ENCODE measurements around the gene FARP2.
"Not testable (repeated sequence)": the region's sequence is repeated elsewhere in the genome, so short reads cannot be mapped to it uniquely, and the experiment has no call there.

Gene FARP2

DNA sequence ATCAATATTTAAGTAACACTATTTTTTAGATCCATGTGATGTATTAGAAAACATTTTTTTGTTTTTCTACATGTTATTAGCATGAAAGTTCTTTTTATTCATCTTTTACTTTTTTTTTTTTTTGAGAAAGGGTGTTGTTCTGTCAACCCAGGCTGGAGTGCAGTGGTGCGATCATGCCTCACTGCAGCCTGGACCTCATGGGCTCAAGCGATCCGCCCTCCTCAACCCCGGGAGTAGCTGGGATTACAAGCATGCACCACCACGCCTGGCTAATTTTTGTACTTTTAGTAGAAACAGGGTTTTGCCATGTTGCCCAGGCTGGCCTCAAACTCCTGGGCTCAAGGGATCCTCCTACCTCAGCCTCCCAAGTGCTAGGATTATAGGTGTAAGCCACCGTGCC, 17.8 kb downstream of the FARP2 start:
- H3K4me3 ChIP-seq (ENCODE audit: control insufficient read depth in 1 of 7, extremely low read depth in 1 of 7, insufficient read depth in 4 of 7, low read depth in 2 of 7, low read length in 6 of 7); H3K27me3 ChIP-seq (replicated peaks in 2 of 5; ENCODE audit: control insufficient read depth in 4 of 5, insufficient read depth in 5 of 5, low read length in 4 of 5); CTCF ChIA-PET; H3K4me1 ChIP-seq (ENCODE audit: control extremely low read depth in 1 of 4, control insufficient read depth in 4 of 4, insufficient read depth in 4 of 4, low read length in 3 of 4); H3K9me3 ChIP-seq (ENCODE audit: control extremely low read depth in 1 of 5, control insufficient read depth in 4 of 5, insufficient read depth in 2 of 5, low read depth in 1 of 5, low read length in 4 of 5); H3K27ac ChIP-seq (ENCODE audit: insufficient read depth in 1 of 2, low read depth in 1 of 2, low read length in 2 of 2, poor library complexity in 1 of 2, severe bottlenecking in 2 of 2); DNase-seq; POLR2A ChIA-PET; H3K36me3 ChIP-seq (ENCODE audit: control insufficient read depth in 4 of 4, insufficient read depth in 4 of 4, low read length in 3 of 4): not testable (repeated sequence)
- 100% methylated on average over 5 of the region's 6 CpGs for WGBS (ENCODE audit: insufficient coverage)

DNA sequence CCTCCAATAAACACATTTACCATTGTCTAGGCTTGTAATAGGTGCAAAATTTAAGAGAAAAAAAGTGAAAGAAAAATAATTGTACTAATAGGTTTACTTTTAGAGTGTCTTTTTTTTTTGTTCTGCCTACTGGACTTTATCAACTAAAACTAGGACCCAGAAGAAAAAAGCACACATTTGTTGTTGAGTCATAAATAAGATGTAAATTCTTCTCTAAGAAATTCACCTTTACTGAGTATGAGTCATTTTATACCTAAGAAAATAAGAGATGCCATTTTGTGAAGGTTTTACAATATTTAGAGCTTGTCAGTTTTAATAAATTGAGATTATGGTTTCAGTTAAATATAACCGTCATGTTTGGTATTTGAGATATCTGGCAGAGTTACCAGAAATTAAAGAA, 19.2 kb downstream of the FARP2 start:
- ChIA-PET CTCF (interaction anchor here (0.7 to 0.9 kb wide), 2 partner anchors 17 to 87 kb away, joined by 3 read pairs; no protein-coding TSS in a partner anchor), POLR2A (no interaction called here)
- H3K4me1 ChIP-seq (ENCODE audit: control extremely low read depth in 1 of 4, control insufficient read depth in 4 of 4, insufficient read depth in 4 of 4, low read length in 3 of 4) = no peaks in the 10 kb centered on the region
- no peak overlapping the region for H3K4me3 ChIP-seq (ENCODE audit: control insufficient read depth in 1 of 7, extremely low read depth in 1 of 7, insufficient read depth in 4 of 7, low read depth in 2 of 7, low read length in 6 of 7)
- peaks cover 3 to 12% (median 4%) of the 10 kb centered on the region in 4 experiments for H3K36me3 ChIP-seq (ENCODE audit: control insufficient read depth in 4 of 4, insufficient read depth in 4 of 4, low read length in 3 of 4)
- H3K27me3 ChIP-seq (replicated peaks in 2 of 5; ENCODE audit: control insufficient read depth in 4 of 5, insufficient read depth in 5 of 5, low read length in 4 of 5) = no peaks in the 10 kb centered on the region
- DNase-seq = no peak
- no peaks in the 10 kb centered on the region for H3K9me3 ChIP-seq (ENCODE audit: control extremely low read depth in 1 of 5, control insufficient read depth in 4 of 5, insufficient read depth in 2 of 5, low read depth in 1 of 5, low read length in 4 of 5)
- WGBS (ENCODE audit: insufficient coverage) = no CpG with 5 or more reads among the region's 1 CpG
- no peak overlapping the region for H3K27ac ChIP-seq (ENCODE audit: insufficient read depth in 1 of 2, low read depth in 1 of 2, low read length in 2 of 2, poor library complexity in 1 of 2, severe bottlenecking in 2 of 2)

DNA sequence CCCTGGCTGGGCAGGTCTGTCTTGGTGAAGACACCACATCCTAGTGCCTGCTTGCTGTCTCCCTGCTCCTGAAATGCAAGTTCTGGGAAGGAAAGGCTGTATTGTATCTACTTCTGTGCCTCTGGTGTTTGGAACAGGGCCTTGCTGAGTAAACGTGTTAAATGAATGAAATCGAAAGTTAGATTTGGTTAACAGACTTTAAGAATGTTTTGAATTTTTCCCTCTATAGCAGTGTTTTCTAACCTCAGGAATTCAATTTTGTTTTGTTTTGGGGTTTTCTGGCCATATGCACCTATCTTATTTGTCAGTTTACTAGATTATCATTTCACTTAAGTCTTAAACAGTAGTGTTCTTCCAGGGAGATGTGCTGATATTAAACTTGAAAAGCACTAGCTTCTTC, 20.7 kb downstream of the FARP2 start:
- POLR2A ChIA-PET = no interaction called here
- Histone ChIP-seq H3K4me3 (ENCODE audit: control insufficient read depth in 1 of 7, extremely low read depth in 1 of 7, insufficient read depth in 4 of 7, low read depth in 2 of 7, low read length in 6 of 7) (no peak overlapping the region), H3K36me3 (ENCODE audit: control insufficient read depth in 4 of 4, insufficient read depth in 4 of 4, low read length in 3 of 4) (peaks cover 3 to 12% (median 4%) of the 10 kb centered on the region in 4 experiments), H3K27me3 (replicated peaks in 2 of 5; ENCODE audit: control insufficient read depth in 4 of 5, insufficient read depth in 5 of 5, low read length in 4 of 5) (no peaks in the 10 kb centered on the region), H3K27ac (ENCODE audit: insufficient read depth in 1 of 2, low read depth in 1 of 2, low read length in 2 of 2, poor library complexity in 1 of 2, severe bottlenecking in 2 of 2) (no peak overlapping the region), H3K9me3 (ENCODE audit: control extremely low read depth in 1 of 5, control insufficient read depth in 4 of 5, insufficient read depth in 2 of 5, low read depth in 1 of 5, low read length in 4 of 5) (no peaks in the 10 kb centered on the region), H3K4me1 (ENCODE audit: control extremely low read depth in 1 of 4, control insufficient read depth in 4 of 4, insufficient read depth in 4 of 4, low read length in 3 of 4) (peaks cover 0 to 5% (median 0%) of the 10 kb centered on the region in 4 experiments)
- no peak for DNase-seq
- 100% methylated on average over 2 of the region's 2 CpGs for WGBS (ENCODE audit: insufficient coverage)
- CTCF ChIA-PET = no interaction called here

DNA sequence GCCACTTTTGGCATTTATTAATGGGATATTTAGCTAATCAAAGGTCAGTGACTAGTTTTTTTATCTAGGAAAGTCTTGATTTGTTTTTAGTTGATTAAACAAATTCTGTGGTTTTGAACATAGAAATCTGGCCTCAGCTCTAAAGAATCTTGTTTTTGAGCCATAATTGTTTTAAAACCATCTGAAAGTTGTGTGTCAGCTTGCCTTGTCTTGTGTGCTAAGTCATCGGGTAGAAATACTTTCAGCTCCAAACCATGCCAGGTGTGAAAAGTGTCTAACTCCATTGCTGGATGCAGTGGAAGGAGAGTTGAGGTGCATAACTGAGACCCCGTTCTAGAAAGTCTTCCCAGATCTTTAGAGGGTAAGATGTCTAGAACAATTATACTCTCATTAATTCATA, 22.7 kb downstream of the FARP2 start:
- Histone ChIP-seq H3K9me3 (ENCODE audit: control extremely low read depth in 1 of 5, control insufficient read depth in 4 of 5, insufficient read depth in 2 of 5, low read depth in 1 of 5, low read length in 4 of 5) (no peaks in the 10 kb centered on the region), H3K27me3 (replicated peaks in 2 of 5; ENCODE audit: control insufficient read depth in 4 of 5, insufficient read depth in 5 of 5, low read length in 4 of 5) (no peaks in the 10 kb centered on the region), H3K36me3 (ENCODE audit: control insufficient read depth in 4 of 4, insufficient read depth in 4 of 4, low read length in 3 of 4) (peaks cover 3 to 21% (median 4%) of the 10 kb centered on the region in 4 experiments), H3K4me1 (ENCODE audit: control extremely low read depth in 1 of 4, control insufficient read depth in 4 of 4, insufficient read depth in 4 of 4, low read length in 3 of 4) (peaks cover 0 to 6% (median 0%) of the 10 kb centered on the region in 4 experiments), H3K27ac (ENCODE audit: insufficient read depth in 1 of 2, low read depth in 1 of 2, low read length in 2 of 2, poor library complexity in 1 of 2, severe bottlenecking in 2 of 2) (no peak overlapping the region), H3K4me3 (ENCODE audit: control insufficient read depth in 1 of 7, extremely low read depth in 1 of 7, insufficient read depth in 4 of 7, low read depth in 2 of 7, low read length in 6 of 7) (no peak overlapping the region)
- 80% methylated on average over 1 of the region's 2 CpGs for WGBS (ENCODE audit: insufficient coverage)
- CTCF ChIA-PET = no interaction called here
- POLR2A ChIA-PET = no interaction called here
- no peak for DNase-seq

DNA sequence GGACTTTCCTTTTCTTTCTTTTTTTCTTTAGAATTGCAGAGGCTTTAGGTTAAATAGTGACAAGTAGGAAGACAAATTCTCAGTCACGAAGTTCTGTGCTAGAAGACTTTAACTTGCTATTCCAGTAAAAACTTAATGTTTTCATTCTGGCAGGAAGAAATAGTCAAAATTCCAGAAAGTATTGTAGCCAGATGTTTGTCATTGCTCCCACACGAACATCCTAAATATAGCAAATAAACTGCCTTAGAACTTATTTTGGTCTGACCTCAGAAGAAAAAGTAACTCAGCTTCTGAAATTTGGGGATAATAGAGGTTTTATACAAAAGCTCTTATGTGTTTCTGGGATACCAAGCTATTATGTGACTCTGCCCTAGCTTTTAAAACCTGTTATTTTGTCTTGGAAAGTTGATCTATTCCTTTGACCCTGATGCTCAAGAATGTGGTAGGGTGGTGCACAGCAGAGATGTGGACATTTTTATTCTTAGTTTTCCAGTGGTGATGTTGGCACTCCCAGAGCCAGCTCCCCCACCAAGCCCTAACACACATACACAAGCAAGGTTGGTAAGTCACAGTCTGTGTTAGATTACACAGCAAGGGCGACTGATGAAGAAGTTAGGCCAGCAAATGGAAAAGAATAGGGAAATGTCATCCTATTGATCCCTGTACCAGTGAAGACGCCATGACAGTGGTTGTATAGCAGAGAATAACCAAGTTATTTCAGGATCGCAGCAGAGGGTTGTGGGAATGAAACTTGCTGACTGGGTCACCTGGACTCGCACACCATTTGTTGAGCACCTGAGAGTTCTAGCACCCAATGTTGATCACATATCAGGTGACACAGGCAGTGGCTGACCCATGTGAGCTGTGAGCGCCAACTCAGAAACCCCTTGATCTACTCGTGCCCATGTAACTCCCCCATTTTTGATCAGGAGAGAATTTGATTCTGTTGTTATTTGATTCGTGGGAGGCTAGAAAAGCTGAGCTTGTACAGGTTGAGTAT, 23.7 kb downstream of the FARP2 start:
- 98% methylated on average over 5 of the region's 9 CpGs for WGBS (ENCODE audit: insufficient coverage)
- Histone ChIP-seq H3K36me3 (ENCODE audit: control insufficient read depth in 4 of 4, insufficient read depth in 4 of 4, low read length in 3 of 4) (peaks cover 3 to 21% (median 4%) of the 10 kb centered on the region in 4 experiments), H3K4me3 (ENCODE audit: control insufficient read depth in 1 of 7, extremely low read depth in 1 of 7, insufficient read depth in 4 of 7, low read depth in 2 of 7, low read length in 6 of 7) (no peak overlapping the region), H3K4me1 (ENCODE audit: control extremely low read depth in 1 of 4, control insufficient read depth in 4 of 4, insufficient read depth in 4 of 4, low read length in 3 of 4) (peaks cover 0 to 6% (median 0%) of the 10 kb centered on the region in 4 experiments), H3K9me3 (ENCODE audit: control extremely low read depth in 1 of 5, control insufficient read depth in 4 of 5, insufficient read depth in 2 of 5, low read depth in 1 of 5, low read length in 4 of 5) (no peaks in the 10 kb centered on the region), H3K27me3 (replicated peaks in 2 of 5; ENCODE audit: control insufficient read depth in 4 of 5, insufficient read depth in 5 of 5, low read length in 4 of 5) (no peaks in the 10 kb centered on the region), H3K27ac (ENCODE audit: insufficient read depth in 1 of 2, low read depth in 1 of 2, low read length in 2 of 2, poor library complexity in 1 of 2, severe bottlenecking in 2 of 2) (no peak overlapping the region)
- CTCF ChIA-PET = no interaction called here
- POLR2A ChIA-PET = no interaction called here
- DNase-seq = no peak

DNA sequence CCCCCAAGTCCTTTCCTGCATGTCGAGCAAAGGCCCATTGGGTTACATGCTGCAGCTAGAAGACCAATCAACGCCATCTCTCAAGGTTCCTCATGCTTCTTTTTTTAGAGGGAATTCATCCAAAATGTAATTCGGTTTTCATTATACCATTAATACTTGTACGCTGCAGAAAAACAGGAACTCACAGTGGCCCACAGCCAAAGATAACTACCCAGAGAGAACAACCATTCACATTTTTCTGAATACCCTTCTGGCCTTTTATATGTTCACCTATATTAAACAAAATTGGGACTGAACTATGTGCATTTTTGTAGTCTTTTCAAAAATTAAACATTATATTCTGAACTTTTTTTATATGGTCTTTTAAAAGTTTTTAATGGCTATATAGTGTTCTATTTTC, 25.8 kb downstream of the FARP2 start:
- Histone ChIP-seq H3K4me1 (ENCODE audit: control extremely low read depth in 1 of 4, control insufficient read depth in 4 of 4, insufficient read depth in 4 of 4, low read length in 3 of 4) (peaks cover 0 to 6% (median 0%) of the 10 kb centered on the region in 4 experiments), H3K4me3 (ENCODE audit: control insufficient read depth in 1 of 7, extremely low read depth in 1 of 7, insufficient read depth in 4 of 7, low read depth in 2 of 7, low read length in 6 of 7) (no peak overlapping the region), H3K27ac (ENCODE audit: insufficient read depth in 1 of 2, low read depth in 1 of 2, low read length in 2 of 2, poor library complexity in 1 of 2, severe bottlenecking in 2 of 2) (no peak overlapping the region), H3K9me3 (ENCODE audit: control extremely low read depth in 1 of 5, control insufficient read depth in 4 of 5, insufficient read depth in 2 of 5, low read depth in 1 of 5, low read length in 4 of 5) (no peaks in the 10 kb centered on the region), H3K36me3 (ENCODE audit: control insufficient read depth in 4 of 4, insufficient read depth in 4 of 4, low read length in 3 of 4) (peaks cover 0 to 12% (median under 1%) of the 10 kb centered on the region in 4 experiments), H3K27me3 (replicated peaks in 2 of 5; ENCODE audit: control insufficient read depth in 4 of 5, insufficient read depth in 5 of 5, low read length in 4 of 5) (no peaks in the 10 kb centered on the region)
- CTCF ChIA-PET = interaction anchor here (0.9 to 1.4 kb wide), 4 partner anchors 14 to 24 kb away, joined by 3 to 4 read pairs (median 4); no protein-coding TSS in a partner anchor
- DNase-seq = peak; percentile 14 to 64 (median 52)
- WGBS (ENCODE audit: insufficient coverage) = 0% methylated on average over 2 of the region's 4 CpGs
- POLR2A ChIA-PET = no interaction called here

DNA sequence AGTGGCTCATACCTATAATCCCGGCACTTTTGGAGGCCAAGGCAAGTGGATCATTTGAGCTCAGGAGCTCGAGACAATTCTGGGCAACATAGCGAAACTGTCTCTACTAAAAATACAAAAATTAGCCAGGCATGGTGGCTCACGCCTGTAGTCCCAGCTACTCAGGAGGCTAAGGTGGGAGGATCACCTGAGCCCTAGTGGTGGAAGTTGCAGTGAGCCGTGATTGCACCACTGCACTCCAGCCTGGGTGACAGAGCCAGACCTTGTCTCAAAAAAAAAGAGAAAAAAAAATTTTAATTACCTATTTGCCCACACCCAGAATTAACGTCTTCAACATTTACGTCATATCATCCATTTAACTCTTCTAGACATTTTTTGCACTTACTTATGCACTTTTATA, 29.4 kb downstream of the FARP2 start:
- H3K36me3 ChIP-seq (ENCODE audit: control insufficient read depth in 4 of 4, insufficient read depth in 4 of 4, low read length in 3 of 4); H3K4me3 ChIP-seq (ENCODE audit: control insufficient read depth in 1 of 7, extremely low read depth in 1 of 7, insufficient read depth in 4 of 7, low read depth in 2 of 7, low read length in 6 of 7); H3K4me1 ChIP-seq (ENCODE audit: control extremely low read depth in 1 of 4, control insufficient read depth in 4 of 4, insufficient read depth in 4 of 4, low read length in 3 of 4); DNase-seq; POLR2A ChIA-PET; H3K27me3 ChIP-seq (replicated peaks in 2 of 5; ENCODE audit: control insufficient read depth in 4 of 5, insufficient read depth in 5 of 5, low read length in 4 of 5); H3K9me3 ChIP-seq (ENCODE audit: control extremely low read depth in 1 of 5, control insufficient read depth in 4 of 5, insufficient read depth in 2 of 5, low read depth in 1 of 5, low read length in 4 of 5); H3K27ac ChIP-seq (ENCODE audit: insufficient read depth in 1 of 2, low read depth in 1 of 2, low read length in 2 of 2, poor library complexity in 1 of 2, severe bottlenecking in 2 of 2): not testable (repeated sequence)
- CTCF ChIA-PET = interaction anchor here (1.2 to 1.4 kb wide), 2 partner anchors 15 to 33 kb away, joined by 3 read pairs; no protein-coding TSS in a partner anchor
- WGBS (ENCODE audit: insufficient coverage) = 100% methylated on average over 5 of the region's 7 CpGs

All from common myeloid progenitor, CD34-positive (primary cell).